ENCODE data around the gene PTPN14.

DNA sequence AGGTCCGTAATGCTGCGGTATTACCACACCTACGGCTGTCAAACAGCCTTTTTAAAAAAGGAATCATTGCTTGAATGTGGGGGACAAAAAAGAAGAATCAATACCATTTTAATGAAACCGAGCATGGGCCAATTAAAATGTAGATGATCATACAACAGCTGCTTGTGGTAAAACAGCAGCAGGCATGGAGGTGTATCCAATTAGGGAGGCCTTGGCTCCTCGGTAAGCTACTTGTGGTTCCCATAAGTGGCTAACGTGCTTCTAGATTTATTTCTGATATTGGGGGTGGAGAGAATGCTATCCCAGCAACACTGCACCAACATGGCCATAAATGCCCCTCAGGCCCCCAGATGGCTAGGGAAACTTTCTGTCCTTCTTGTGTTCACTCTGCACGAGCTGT is 1.8 kb downstream of the PTPN14 start:
- TF ChIP-seq, protein P1, sequence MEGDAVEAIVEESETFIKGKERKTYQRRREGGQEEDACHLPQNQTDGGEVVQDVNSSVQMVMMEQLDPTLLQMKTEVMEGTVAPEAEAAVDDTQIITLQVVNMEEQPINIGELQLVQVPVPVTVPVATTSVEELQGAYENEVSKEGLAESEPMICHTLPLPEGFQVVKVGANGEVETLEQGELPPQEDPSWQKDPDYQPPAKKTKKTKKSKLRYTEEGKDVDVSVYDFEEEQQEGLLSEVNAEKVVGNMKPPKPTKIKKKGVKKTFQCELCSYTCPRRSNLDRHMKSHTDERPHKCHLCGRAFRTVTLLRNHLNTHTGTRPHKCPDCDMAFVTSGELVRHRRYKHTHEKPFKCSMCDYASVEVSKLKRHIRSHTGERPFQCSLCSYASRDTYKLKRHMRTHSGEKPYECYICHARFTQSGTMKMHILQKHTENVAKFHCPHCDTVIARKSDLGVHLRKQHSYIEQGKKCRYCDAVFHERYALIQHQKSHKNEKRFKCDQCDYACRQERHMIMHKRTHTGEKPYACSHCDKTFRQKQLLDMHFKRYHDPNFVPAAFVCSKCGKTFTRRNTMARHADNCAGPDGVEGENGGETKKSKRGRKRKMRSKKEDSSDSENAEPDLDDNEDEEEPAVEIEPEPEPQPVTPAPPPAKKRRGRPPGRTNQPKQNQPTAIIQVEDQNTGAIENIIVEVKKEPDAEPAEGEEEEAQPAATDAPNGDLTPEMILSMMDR (IDR thresholded peaks at IDR 0.05) = no peak
- no peak for TF ChIP-seq POLR2A (IDR thresholded peaks at IDR 0.05)
